HG02763 (cell line): Measurements from ENCODE around the gene AHR.

ENCODE experiments used
- ATAC-seq: cut with Tn5 transposase; IDR thresholded peaks from one replicate; pipeline ENCODE4 v1.9.1; 2021; ENCODE audit warnings: mild to moderate bottlenecking, moderate library complexity; ENCODE audit not compliant: unreplicated experiment

AHR gene

DNA sequence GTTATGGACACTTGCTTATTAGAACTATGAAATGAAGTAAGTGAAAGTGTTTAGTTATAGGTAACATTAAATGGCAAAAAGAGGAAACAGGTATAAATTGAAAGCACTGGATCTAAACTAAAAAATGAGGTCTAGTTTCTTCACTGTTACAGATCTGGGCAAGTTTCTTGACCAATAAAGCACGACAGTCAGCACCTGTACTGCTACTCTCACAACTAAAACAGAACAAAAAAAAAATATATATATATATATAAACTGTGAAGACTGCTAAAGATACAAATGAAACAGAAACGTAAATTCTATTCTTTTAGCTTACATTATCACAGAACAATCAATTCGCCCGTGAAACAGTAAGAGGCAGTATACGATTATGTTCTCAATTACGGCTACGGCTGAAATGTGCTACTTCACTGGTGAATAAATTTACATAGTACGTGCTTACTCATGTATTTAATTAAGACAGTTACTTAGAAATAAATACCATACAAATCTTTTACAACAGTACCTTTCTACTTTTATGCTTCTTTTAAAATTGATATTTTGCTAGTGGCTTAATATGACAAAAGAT lies 4.2 kb downstream of the AHR start:
- ATAC-seq, result peak; percentile 33

GRCh38 chr7:17304926-17305325 lies 6.5 kb downstream of the AHR start:
- no peak for ATAC-seq

DNA sequence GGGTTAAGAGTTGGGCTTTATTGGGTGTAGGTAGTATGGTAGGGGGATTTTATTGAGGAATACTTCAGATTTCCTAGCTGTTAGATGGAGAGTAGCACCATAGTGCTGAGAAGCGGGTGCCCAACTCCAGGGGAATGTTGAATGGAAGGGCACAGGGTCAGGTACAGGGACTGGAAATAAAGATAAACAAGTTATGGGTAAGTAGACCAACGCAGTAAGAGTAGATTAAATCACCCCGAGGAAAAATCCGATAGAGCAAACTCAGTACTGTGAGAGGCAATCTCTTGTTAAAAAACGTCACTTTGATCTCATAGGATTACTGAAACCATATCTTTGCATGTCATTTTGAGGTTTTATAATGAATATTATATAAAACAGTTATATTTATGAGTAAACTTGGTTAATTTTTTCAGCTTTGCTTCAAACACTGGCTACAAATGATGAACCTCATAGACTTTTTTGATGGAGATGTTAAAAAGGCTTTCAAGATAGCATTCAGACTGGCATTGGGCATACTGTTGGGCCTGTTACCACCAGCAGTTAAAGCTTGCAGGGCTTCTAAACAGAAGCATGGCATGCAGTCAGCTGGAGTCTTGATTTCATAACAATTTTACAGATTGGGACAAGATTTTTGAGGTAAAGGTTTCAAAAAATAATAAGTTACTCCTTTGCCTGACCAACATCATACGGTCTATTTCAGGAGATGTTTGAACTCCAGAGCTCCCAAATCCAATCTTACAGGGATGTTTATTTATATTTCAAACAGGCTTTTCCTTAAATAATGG lies 7.1 kb downstream of the AHR start:
- ATAC-seq, result no peak

- no peak for ATAC-seq
These were observed 8.5 kb downstream of the AHR start for GRCh38 chr7:17307000-17307399.

DNA sequence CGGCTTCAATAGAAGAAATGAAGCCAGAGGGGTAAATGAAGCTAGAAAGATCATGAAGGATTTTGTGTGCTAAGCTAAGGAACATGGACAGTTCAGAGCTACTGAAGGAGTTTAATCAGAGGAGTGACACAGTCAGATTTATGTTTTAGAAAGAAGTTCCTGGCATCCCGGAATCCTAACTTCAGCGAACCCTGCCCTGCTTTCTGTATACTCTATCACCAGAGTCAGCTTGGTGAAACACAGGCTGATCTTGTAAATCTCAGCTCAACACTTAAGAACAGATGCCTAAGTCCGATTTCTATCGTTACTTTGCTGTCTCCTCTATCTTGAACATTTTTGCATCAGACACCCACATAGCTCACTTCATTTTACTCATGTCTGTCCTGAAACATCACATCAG lies 9.1 kb downstream of the AHR start:
- ATAC-seq, result no peak

DNA sequence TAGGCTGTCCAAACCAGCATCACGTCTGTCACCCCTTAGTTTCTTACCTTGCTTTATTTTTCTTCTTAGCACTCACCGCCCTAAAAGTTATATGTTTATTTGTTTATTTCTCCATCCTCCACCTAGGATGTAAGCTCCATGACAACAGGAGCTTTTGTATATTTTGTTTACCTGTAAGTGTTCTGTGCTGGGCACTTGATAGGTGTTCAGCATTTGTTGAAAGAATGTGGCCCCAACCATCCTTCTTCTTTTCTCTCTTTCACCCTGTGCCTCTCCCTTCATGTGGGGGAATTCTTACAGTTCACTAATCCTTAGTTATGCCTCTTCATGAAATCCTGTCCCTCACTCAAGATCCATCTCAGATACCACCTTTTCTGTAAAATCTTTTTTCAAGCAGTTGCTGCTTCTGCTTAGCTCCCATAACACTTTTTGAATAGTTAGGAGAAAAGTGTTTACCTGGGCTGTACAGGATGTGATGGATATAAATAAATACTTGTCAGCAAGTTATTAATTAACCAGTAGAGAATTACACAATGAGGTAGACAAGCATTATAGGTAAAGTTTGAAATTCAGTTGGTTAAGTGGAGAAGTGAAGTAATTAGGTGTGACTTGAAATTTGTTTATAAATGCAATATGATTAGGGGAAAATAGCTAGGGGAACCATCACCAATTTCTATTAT lies 9.7 kb downstream of the AHR start:
- ATAC-seq, result no peak

GRCh38 chr7:17311194-17311593 lies 12.7 kb downstream of the AHR start:
- no peak for ATAC-seq

- no peak for ATAC-seq
These were observed 13.5 kb downstream of the AHR start for GRCh38 chr7:17311952-17312351.

- no peak for ATAC-seq
These were observed 14.2 kb downstream of the AHR start for GRCh38 chr7:17312641-17313040.

DNA sequence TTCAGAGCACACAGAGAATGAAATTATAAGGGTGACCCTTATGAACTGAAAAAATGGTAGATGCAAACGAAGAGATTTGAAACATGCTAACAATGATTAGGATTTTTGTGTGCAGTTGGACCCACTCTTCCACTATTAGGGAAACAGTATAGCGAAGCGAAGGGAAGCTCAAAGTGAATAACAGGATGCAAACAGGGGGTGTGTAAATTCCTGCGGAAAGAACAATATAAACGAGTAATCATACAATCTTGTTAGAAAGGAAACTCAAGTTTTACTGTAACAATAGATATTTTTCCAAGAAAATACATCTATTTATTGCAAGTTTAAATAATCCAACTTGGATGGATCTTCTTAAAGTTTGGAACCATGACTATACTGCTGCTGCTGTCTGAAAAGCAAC lies 14.7 kb downstream of the AHR start:
- ATAC-seq, result no peak

GRCh38 chr7:17315974-17316373 lies 17.5 kb downstream of the AHR start:
- no peak for ATAC-seq

DNA sequence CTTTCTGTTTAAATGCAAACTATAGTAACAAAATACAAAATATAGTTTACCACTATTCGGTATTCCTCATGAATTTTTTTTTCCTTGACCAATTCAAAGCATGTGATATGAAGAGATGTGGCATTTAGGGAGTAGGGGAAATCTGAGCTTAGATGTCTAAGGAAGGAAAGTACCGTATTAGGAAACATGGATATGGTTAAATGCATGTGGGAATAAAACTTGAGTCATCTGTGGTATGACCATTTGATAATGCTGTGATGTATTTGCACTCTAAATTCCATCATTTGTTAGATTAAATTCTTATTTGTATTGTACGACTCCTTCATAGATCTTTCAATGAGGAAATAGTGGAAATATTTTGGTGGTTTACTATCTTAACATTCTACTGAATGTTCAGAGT lies 19.7 kb downstream of the AHR start:
- no peak for ATAC-seq

DNA sequence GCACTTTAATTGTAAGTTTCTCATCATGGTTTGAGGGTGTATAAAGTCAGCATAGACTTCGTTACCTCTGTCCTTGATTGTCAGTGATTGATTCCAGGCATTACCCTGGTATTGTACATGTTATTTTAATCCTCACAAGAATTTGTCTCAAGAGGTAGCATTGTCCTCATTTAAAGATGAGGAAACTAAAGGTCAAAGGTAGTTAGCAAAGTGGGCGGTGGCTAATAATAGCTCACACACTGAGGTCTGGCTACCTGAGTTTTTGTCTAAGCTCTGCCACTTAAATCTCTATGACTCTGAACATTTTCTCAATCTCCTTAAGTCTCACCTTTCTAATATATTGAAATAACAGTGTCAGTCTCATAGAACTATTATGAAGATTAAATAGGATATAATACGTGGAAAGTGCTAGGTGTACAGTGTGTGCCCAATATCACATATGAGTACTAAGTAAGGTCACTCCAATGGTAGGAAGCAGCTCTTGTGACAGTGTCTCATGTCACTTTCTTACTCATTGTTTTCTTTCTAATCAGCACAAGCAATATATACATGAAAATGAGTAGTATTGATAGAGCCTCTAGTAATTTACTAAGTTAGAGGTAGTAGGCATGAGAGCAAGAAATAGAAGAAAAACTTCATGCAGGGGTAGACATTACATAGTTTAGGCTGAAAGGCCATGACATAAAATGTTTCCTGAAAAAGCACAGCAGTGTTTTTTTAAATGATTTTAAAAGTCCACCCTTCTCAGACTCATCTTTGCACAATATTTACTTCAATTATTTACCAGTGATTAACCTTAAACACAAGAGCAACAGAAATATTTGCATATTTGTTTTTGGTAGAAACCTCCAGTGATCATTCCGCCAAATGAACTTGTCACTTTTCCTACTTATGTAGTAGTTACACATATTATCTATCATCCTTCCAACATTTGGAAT lies 21.0 kb downstream of the AHR start:
- no peak for ATAC-seq

DNA sequence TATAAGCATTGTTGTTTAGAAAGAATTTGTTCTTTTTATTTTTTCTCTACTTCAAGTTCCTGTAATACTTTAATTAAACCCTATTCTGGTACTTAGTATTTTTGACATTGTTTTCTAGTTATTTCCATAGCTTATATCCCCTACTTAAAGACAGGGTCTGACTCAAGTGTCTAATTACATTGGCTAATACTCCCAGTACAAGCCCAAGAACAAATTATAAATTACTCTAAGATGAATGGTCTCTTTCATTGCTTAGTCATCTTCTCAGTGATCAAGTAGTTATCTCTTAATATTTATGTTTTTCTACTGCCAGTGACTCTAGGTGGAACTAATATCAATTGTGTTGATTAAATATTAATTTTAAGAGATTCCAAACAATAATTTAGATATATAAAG lies 21.6 kb downstream of the AHR start:
- no peak for ATAC-seq

- no peak for ATAC-seq
These were observed 22.2 kb downstream of the AHR start for GRCh38 chr7:17320657-17321056.

GRCh38 chr7:17325364-17325763 lies 26.9 kb downstream of the AHR start:
- ATAC-seq, result no peak

GRCh38 chr7:17326378-17326777 lies 27.9 kb downstream of the AHR start:
- no peak for ATAC-seq

DNA sequence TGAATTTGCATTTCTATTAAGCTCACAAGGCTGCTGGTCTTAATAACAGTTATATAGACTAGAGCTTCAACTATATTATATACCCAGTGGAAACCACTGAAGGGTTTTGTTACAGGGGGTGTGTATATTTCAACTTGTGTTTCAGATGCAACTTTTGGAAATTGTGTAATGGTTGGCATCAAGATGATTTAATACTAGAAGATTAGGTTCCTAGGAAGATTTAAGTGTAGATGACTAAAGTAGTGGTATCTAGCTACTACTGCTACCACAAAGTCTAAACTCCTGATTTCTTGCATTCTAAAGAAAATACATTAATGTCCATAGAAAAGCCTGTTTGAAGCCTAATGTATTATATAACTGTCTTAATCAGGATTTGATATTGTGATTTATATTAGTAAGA lies 30.2 kb downstream of the AHR start:
- no peak for ATAC-seq

GRCh38 chr7:17329440-17329839 lies 31.0 kb downstream of the AHR start:
- no peak for ATAC-seq

- no peak for ATAC-seq
These were observed 33.5 kb downstream of the AHR start for GRCh38 chr7:17331891-17332501.

DNA sequence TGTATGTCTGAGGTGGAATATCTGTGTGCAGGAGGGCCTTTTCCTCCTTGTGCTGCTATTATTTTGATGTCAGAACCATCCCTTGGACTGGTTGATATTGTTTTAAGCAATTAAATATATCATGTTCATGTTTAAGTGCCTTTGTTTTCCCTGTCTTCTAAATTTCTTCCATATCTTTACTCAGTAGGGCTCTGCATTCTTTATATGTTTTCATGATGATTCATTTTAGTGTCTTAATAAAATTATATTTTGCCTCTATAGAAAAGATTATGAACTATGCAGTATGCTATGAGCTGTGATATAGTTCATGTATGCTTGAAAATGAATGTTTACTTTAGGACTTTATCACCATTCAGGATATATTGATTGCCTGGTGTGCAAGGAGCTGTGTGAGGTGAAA lies 34.8 kb downstream of the AHR start:
- no peak for ATAC-seq
